HepG2 (cell line): ENCODE measurements around the gene PLBD2. TPM values are rescaled to one million over a fixed set of nuclear protein-coding genes. Genes with fewer than 3 reads are reported as not detected.

Source experiments
- GTF2F1 ChIP-seq: fragments of 150-350 bp; IDR thresholded peaks from 2 replicates; pipeline ENCODE4 v1.6.1; 2014; ENCODE audit warnings: low read length
- NFYB ChIP-seq: sonication (generic); formaldehyde crosslinking; IDR thresholded peaks from 2 replicates; pipeline ENCODE4 v1.4.0; 2020; ENCODE audit warnings: missing genetic modification reagents
- PHF20 ChIP-seq: sonication (generic); formaldehyde crosslinking; IDR thresholded peaks from 2 replicates; pipeline ENCODE4 v1.5.0; 2020; ENCODE audit warnings: mild to moderate bottlenecking, missing genetic modification reagents
- RAD51 ChIP-seq: fragments of 450-650 bp; IDR thresholded peaks from 2 replicates; pipeline ENCODE4 v1.6.1; 2016; ENCODE audit warnings: borderline replicate concordance
- SP140L ChIP-seq: sonication (generic); formaldehyde crosslinking; IDR thresholded peaks from 2 replicates; pipeline ENCODE4 v1.4.0; 2020; ENCODE audit warnings: missing genetic modification reagents, borderline replicate concordance
- TSC22D2 ChIP-seq: sonication (generic); formaldehyde crosslinking; IDR thresholded peaks from 2 replicates; pipeline ENCODE4 v1.5.1; 2020; ENCODE audit warnings: missing genetic modification reagents, mild to moderate bottlenecking, borderline replicate concordance
- WIZ ChIP-seq: sonication (generic); formaldehyde crosslinking; IDR thresholded peaks from 2 replicates; pipeline ENCODE4 v1.5.1; 2020; ENCODE audit warnings: mild to moderate bottlenecking, missing genetic modification reagents
- ZNF24 ChIP-seq: fragments of 450-650 bp; IDR thresholded peaks from 2 replicates; pipeline ENCODE4 v1.6.1; 2017; ENCODE audit warnings: antibody characterized with exemption, mild to moderate bottlenecking
- ZNF3 ChIP-seq: IDR thresholded peaks from 2 replicates; pipeline ENCODE4 v1.7.0; 2017; ENCODE audit warnings: inconsistent platforms
- ZNF510 ChIP-seq: sonication (generic); formaldehyde crosslinking; IDR thresholded peaks from 2 replicates; pipeline ENCODE4 v1.4.0; 2020; ENCODE audit warnings: low read depth, mild to moderate bottlenecking, missing genetic modification reagents
- ZNF879 ChIP-seq: sonication (generic); formaldehyde crosslinking; IDR thresholded peaks from 2 replicates; pipeline ENCODE4 v1.8.1; 2023; ENCODE audit warnings: missing genetic modification reagents
- polyA plus RNA-seq, 8 experiments: library from polyadenylated mRNA; depleted of rRNA in 3 of 8; stranded (reverse) in 7 of 8; unstranded in 1 of 8; fragments of >200 nt; fragmentation: Illumina TruSeq in 4 of 8; extraction: Trizol in 4 of 8; gene quantifications; 2 replicates each; pipeline versions ENCODE4 v1.2.1 to v1.2.3, GENCODE V29; 2011 to 2016; ENCODE audit warnings: low read depth in 4 of 8, missing spikeins in 1 of 8, mixed read lengths in 1 of 8; ENCODE audit not compliant: insufficient read depth in 1 of 8
- total RNA-seq, 5 experiments: library from RNA; depleted of rRNA; stranded (reverse); fragments of >200 nt; fragmentation: Illumina TruSeq; extraction: Trizol; gene quantifications; 2 replicates each; pipeline ENCODE4 v1.2.3, GENCODE V29; 2016; ENCODE audit warnings: low read depth in 1 of 5
- TF ChIP-seq, protein P1 (sequence below), 2 experiments: sonication (generic) in 1 of 2; formaldehyde crosslinking in 1 of 2; IDR thresholded peaks; 2 replicates each; pipeline versions ENCODE4 v1.4.0 to v1.6.1; 2016 to 2020; ENCODE audit warnings: borderline replicate concordance in 1 of 2, low read depth in 1 of 2, mild to moderate bottlenecking in 1 of 2, missing genetic modification reagents in 1 of 2
- TF ChIP-seq, protein P2 (sequence below): sonication (generic); formaldehyde crosslinking; IDR thresholded peaks from 2 replicates; pipeline ENCODE4 v1.5.1; 2020; ENCODE audit warnings: mild to moderate bottlenecking, missing genetic modification reagents, borderline replicate concordance
- TF ChIP-seq, protein P3 (sequence below): sonication (generic); formaldehyde crosslinking; IDR thresholded peaks from 2 replicates; pipeline ENCODE4 v1.4.0; 2020; ENCODE audit warnings: missing genetic modification reagents; ENCODE audit errors: not compliant biosample characterization
- TF ChIP-seq, protein P4 (sequence below): sonication (generic); formaldehyde crosslinking; IDR thresholded peaks from 2 replicates; pipeline ENCODE4 v1.4.0; 2020; ENCODE audit warnings: missing genetic modification reagents, borderline replicate concordance

The PLBD2 gene
- total and polyA plus RNA-seq, 2 of the 13 experiments (the other 11 are each of a cell fraction or from before 2014, with no cell fraction given): 6.7 to 8.5 TPM

DNA sequence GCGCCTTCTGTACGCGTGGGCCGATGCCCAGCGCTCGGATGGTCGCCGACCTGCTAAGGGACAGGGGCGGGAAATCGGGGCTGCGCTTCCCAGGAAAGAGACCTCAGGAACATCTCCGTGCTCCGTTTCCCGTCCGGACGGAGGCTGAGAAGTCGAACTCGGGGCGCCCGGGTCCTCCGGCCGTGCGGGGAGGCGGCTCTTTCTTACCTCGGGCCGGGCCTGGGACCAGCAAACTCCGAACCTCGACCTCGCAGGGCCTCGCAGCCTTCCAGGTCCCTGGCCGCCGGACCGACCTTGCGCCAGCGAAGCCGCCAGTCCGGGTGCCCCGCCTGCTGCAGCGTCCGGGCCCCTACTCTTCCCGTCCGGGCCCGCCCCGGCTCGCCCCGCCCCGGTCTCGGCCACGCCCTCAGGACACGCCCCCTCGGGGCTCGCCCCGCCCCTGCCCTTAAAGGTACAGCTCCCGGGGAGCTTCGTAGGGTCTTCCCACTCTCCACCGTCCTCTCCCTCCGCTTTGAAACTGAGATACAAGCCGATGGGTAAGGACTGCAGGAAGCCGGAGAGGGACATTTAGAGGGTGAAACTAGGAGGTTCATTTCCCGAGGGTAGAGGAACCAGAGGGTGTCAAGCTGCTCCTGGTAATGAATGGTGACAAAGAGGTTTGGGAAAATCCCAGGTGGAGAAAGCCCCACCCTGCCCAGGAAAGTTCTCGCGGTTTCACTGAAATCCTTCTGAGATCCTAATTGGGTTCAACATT is 23.4 kb upstream of the PLBD2 start, which contains the start of gene SLC8B1 (continued):
- TF ChIP-seq ZNF24 (no peak), ZNF879 (no peak), ZNF510 (CRISPR knock-in tag) (no peak), TSC22D2 (no peak), RAD51 (no peak), GTF2F1 (no peak), PHF20 (peak; percentile 68), SP140L (CRISPR knock-in tag) (no peak; the same call in 1 of the 2 replicates), ZNF3 (CRISPR knock-in tag) (no peak), NFYB (CRISPR knock-in tag) (no peak), WIZ (CRISPR knock-in tag) (no peak)
- TF ChIP-seq, protein P1, sequence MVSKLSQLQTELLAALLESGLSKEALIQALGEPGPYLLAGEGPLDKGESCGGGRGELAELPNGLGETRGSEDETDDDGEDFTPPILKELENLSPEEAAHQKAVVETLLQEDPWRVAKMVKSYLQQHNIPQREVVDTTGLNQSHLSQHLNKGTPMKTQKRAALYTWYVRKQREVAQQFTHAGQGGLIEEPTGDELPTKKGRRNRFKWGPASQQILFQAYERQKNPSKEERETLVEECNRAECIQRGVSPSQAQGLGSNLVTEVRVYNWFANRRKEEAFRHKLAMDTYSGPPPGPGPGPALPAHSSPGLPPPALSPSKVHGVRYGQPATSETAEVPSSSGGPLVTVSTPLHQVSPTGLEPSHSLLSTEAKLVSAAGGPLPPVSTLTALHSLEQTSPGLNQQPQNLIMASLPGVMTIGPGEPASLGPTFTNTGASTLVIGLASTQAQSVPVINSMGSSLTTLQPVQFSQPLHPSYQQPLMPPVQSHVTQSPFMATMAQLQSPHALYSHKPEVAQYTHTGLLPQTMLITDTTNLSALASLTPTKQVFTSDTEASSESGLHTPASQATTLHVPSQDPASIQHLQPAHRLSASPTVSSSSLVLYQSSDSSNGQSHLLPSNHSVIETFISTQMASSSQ (IDR thresholded peaks at IDR 0.05; ENCODE audit: low read depth): no peak
- TF ChIP-seq, protein P1 (CRISPR knock-in tag; IDR thresholded peaks at IDR 0.05; ENCODE audit: borderline replicate concordance): no peak; the same call in 1 of the 2 replicates
- TF ChIP-seq, protein P2, sequence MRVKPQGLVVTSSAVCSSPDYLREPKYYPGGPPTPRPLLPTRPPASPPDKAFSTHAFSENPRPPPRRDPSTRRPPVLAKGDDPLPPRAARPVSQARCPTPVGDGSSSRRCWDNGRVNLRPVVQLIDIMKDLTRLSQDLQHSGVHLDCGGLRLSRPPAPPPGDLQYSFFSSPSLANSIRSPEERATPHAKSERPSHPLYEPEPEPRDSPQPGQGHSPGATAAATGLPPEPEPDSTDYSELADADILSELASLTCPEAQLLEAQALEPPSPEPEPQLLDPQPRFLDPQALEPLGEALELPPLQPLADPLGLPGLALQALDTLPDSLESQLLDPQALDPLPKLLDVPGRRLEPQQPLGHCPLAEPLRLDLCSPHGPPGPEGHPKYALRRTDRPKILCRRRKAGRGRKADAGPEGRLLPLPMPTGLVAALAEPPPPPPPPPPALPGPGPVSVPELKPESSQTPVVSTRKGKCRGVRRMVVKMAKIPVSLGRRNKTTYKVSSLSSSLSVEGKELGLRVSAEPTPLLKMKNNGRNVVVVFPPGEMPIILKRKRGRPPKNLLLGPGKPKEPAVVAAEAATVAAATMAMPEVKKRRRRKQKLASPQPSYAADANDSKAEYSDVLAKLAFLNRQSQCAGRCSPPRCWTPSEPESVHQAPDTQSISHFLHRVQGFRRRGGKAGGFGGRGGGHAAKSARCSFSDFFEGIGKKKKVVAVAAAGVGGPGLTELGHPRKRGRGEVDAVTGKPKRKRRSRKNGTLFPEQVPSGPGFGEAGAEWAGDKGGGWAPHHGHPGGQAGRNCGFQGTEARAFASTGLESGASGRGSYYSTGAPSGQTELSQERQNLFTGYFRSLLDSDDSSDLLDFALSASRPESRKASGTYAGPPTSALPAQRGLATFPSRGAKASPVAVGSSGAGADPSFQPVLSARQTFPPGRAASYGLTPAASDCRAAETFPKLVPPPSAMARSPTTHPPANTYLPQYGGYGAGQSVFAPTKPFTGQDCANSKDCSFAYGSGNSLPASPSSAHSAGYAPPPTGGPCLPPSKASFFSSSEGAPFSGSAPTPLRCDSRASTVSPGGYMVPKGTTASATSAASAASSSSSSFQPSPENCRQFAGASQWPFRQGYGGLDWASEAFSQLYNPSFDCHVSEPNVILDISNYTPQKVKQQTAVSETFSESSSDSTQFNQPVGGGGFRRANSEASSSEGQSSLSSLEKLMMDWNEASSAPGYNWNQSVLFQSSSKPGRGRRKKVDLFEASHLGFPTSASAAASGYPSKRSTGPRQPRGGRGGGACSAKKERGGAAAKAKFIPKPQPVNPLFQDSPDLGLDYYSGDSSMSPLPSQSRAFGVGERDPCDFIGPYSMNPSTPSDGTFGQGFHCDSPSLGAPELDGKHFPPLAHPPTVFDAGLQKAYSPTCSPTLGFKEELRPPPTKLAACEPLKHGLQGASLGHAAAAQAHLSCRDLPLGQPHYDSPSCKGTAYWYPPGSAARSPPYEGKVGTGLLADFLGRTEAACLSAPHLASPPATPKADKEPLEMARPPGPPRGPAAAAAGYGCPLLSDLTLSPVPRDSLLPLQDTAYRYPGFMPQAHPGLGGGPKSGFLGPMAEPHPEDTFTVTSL (CRISPR knock-in tag): no peak
- TF ChIP-seq, protein P3, sequence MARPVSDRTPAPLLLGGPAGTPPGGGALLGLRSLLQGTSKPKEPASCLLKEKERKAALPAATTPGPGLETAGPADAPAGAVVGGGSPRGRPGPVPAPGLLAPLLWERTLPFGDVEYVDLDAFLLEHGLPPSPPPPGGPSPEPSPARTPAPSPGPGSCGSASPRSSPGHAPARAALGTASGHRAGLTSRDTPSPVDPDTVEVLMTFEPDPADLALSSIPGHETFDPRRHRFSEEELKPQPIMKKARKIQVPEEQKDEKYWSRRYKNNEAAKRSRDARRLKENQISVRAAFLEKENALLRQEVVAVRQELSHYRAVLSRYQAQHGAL (CRISPR knock-in tag): peak; percentile 35
- TF ChIP-seq, protein P4, sequence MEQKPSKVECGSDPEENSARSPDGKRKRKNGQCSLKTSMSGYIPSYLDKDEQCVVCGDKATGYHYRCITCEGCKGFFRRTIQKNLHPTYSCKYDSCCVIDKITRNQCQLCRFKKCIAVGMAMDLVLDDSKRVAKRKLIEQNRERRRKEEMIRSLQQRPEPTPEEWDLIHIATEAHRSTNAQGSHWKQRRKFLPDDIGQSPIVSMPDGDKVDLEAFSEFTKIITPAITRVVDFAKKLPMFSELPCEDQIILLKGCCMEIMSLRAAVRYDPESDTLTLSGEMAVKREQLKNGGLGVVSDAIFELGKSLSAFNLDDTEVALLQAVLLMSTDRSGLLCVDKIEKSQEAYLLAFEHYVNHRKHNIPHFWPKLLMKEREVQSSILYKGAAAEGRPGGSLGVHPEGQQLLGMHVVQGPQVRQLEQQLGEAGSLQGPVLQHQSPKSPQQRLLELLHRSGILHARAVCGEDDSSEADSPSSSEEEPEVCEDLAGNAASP (CRISPR knock-in tag): no peak
